HG03439 (cell line): ENCODE results near the gene MRPL18.
A peak's percentile ranks its signal among the peaks of the same experiment; 100 is the strongest.
"Not testable (repeated sequence)": the region's sequence is repeated elsewhere in the genome, so short reads cannot be mapped to it uniquely, and the experiment has no call there.

Source experiments
- ATAC-seq: cut with Tn5 transposase; IDR thresholded peaks from one replicate; pipeline ENCODE4 v1.9.1; 2021; ENCODE audit warnings: mild to moderate bottlenecking, moderate library complexity; ENCODE audit not compliant: unreplicated experiment

Gene MRPL18

GRCh38 chr6:159813781-159814180 is 23.5 kb downstream of the MRPL18 start:
- ATAC-seq, result no peak

GRCh38 chr6:159815410-159815809 is 25.1 kb downstream of the MRPL18 start:
- no peak for ATAC-seq

- ATAC-seq, result not testable (repeated sequence)
Observed at GRCh38 chr6:159816775-159817174, 26.5 kb downstream of the MRPL18 start.

GRCh38 chr6:159817951-159818739 is 27.9 kb downstream of the MRPL18 start:
- no peak for ATAC-seq

- ATAC-seq, result no peak
Observed at GRCh38 chr6:159819098-159819497, 28.8 kb downstream of the MRPL18 start.

GRCh38 chr6:159819932-159820640 is 29.8 kb downstream of the MRPL18 start:
- no peak for ATAC-seq

GRCh38 chr6:159821122-159821521 is 30.9 kb downstream of the MRPL18 start:
- no peak for ATAC-seq

GRCh38 chr6:159821726-159822125 is 31.5 kb downstream of the MRPL18 start:
- ATAC-seq, result no peak

GRCh38 chr6:159823953-159824352 is 33.7 kb downstream of the MRPL18 start:
- no peak for ATAC-seq

GRCh38 chr6:159824690-159825089 is 34.4 kb downstream of the MRPL18 start:
- ATAC-seq, result not testable (repeated sequence)

- ATAC-seq, result no peak
Observed at GRCh38 chr6:159826004-159826403, 35.7 kb downstream of the MRPL18 start.

GRCh38 chr6:159826968-159827647 is 36.8 kb downstream of the MRPL18 start:
- no peak for ATAC-seq

GRCh38 chr6:159828074-159828473 is 37.8 kb downstream of the MRPL18 start:
- no peak for ATAC-seq

GRCh38 chr6:159829526-159829925 is 39.3 kb downstream of the MRPL18 start:
- ATAC-seq, result peak; percentile 61

GRCh38 chr6:159830501-159831372 is 40.5 kb downstream of the MRPL18 start:
- no peak for ATAC-seq

GRCh38 chr6:159831373-159831679 is 41.1 kb downstream of the MRPL18 start:
- no peak for ATAC-seq

- ATAC-seq, result no peak
Observed at GRCh38 chr6:159832946-159833345, 42.7 kb downstream of the MRPL18 start.

GRCh38 chr6:159833556-159833955 is 43.3 kb downstream of the MRPL18 start:
- no peak for ATAC-seq

GRCh38 chr6:159833997-159834603 is 43.8 kb downstream of the MRPL18 start:
- ATAC-seq, result no peak

- ATAC-seq, result no peak
Observed at GRCh38 chr6:159836718-159837490, 46.6 kb downstream of the MRPL18 start.
